Stimulated activated CD4-positive, alpha-beta T cell treated with anti-CD3 and anti-CD28 coated beads, Interleukin-4, amount 100 ng/mL, for 4 hours (primary cell): ENCODE data around the gene MPP1.

ENCODE experiments used
- DNase-seq, 2 experiments: peaks; one replicate each; pipeline ENCODE4 v3.0.0-alpha.2; 2020

Gene MPP1

DNA sequence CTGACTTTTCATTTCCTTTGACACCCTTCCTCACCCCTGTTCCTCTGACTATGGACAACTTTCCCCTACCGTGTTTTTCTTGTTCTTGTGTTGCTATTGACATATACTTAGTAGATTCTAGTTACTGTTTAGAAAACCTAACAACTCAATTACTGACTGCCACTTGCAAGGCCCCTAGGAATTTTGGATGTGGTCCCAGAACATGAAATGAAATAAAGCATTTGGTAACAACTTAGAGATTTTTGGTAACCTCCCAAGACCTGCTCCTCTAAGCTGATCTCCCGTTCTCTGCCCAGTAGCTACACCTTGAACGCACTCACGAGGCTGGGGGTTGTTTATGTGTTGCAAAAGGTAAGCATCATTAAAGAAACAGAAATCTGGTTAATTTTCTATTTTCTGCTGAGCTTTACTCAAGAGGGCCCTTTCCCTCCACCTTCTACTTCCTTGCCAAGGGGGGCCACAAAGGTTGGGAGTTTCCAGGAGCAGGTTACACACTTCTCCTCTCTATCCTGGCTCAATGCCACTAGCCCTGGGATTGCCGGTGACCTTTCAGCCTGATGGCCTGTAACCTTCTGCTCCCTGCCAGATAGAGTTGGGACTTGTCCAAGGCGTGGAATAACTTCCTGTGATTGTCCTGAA lies 74.9 kb downstream of the MPP1 start:
- no peak for DNase-seq

DNA sequence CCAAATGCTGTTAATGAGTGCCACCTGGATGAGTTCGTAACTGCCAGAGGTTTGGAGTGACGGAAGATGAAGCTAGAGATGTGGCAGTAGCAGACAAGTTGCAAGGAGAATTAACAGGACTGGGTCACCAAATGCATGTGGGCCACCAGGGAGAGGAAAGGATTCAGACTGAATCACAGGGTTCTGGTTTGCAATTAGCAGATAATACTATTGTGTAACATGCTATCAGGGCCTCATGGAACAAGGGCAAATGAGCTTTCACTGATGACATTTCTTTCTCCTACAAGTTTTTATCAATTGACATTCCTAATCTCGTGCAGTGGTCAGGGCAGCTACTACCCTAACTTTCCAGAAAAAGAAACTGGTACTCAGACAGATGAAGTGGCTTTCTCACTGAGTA lies 75.8 kb downstream of the MPP1 start:
- DNase-seq = no peak
